T-helper 2 cell treated with Interferon-gamma antibody and Interleukin-4, amounts not matched to agents 5 μg/mL and 100 μg/mL, for 36 hours (primary cell): ENCODE results near the gene PVALB.

Experiments
- DNase-seq: peaks from one replicate; pipeline ENCODE4 v3.0.0; 2021; ENCODE audit warnings: low spot score
- H3K27ac Mint-ChIP-seq: one replicate; pipeline ENCODE4 v1.8.0; 2021; ENCODE audit warnings: mild to moderate bottlenecking, mixed read lengths
- H3K27me3 Mint-ChIP-seq: one replicate; pipeline ENCODE4 v1.8.0; 2021; ENCODE audit warnings: low read depth, mixed read lengths
- H3K36me3 Mint-ChIP-seq: one replicate; pipeline ENCODE4 v1.8.0; 2021; ENCODE audit warnings: low read depth, mixed read lengths
- H3K4me1 Mint-ChIP-seq: one replicate; pipeline ENCODE4 v1.8.0; 2021; ENCODE audit warnings: low read depth, mixed read lengths
- H3K4me3 Mint-ChIP-seq: one replicate; pipeline ENCODE4 v1.8.0; 2022; ENCODE audit warnings: mild to moderate bottlenecking, moderate library complexity, mixed read lengths
- H3K9me3 Mint-ChIP-seq: one replicate; pipeline ENCODE4 v1.8.0; 2021; ENCODE audit warnings: mixed read lengths

The PVALB gene

GRCh38 chr22:36831717-36832116 is 14.9 kb upstream of the PVALB start:
- Mint-ChIP-seq H3K9me3 (no peaks in the 10 kb centered on the region), H3K36me3 (no peaks in the 10 kb centered on the region), H3K27ac (no peak overlapping the region), H3K27me3 (peaks cover 24% of the 10 kb centered on the region), H3K4me3 (no peak overlapping the region), H3K4me1 (peaks cover 8% of the 10 kb centered on the region)
- DNase-seq = no peak

GRCh38 chr22:36831206-36831605 is 14.4 kb upstream of the PVALB start:
- Mint-ChIP-seq H3K4me3 (no peak overlapping the region), H3K9me3 (no peaks in the 10 kb centered on the region), H3K27me3 (peaks cover 24% of the 10 kb centered on the region), H3K36me3 (no peaks in the 10 kb centered on the region), H3K27ac (no peak overlapping the region), H3K4me1 (peaks cover 8% of the 10 kb centered on the region)
- no peak for DNase-seq

- H3K9me3 Mint-ChIP-seq = no peaks in the 10 kb centered on the region
- no peaks in the 10 kb centered on the region for H3K36me3 Mint-ChIP-seq
- peaks cover 8% of the 10 kb centered on the region for H3K4me1 Mint-ChIP-seq
- H3K27ac Mint-ChIP-seq = no peak overlapping the region
- no peak overlapping the region for H3K4me3 Mint-ChIP-seq
- peaks cover 24% of the 10 kb centered on the region for H3K27me3 Mint-ChIP-seq
- DNase-seq = no peak
Observed at GRCh38 chr22:36830601-36831000, 13.8 kb upstream of the PVALB start.

- Mint-ChIP-seq H3K36me3 (no peaks in the 10 kb centered on the region), H3K4me3 (no peak overlapping the region), H3K4me1 (peaks cover 8% of the 10 kb centered on the region), H3K27ac (no peak overlapping the region), H3K9me3 (no peaks in the 10 kb centered on the region), H3K27me3 (peaks cover 24% of the 10 kb centered on the region)
- no peak for DNase-seq
Observed at GRCh38 chr22:36829370-36830002, 12.7 kb upstream of the PVALB start.

GRCh38 chr22:36828815-36829214 is 12.0 kb upstream of the PVALB start:
- Mint-ChIP-seq H3K4me1 (peaks cover 8% of the 10 kb centered on the region), H3K27me3 (peaks cover 22% of the 10 kb centered on the region), H3K9me3 (no peaks in the 10 kb centered on the region), H3K36me3 (no peaks in the 10 kb centered on the region), H3K27ac (no peak overlapping the region), H3K4me3 (no peak overlapping the region)
- DNase-seq = no peak

GRCh38 chr22:36826262-36826661 is 9.4 kb upstream of the PVALB start:
- H3K9me3 Mint-ChIP-seq = no peaks in the 10 kb centered on the region
- no peaks in the 10 kb centered on the region for H3K36me3 Mint-ChIP-seq
- DNase-seq = no peak
- H3K27ac Mint-ChIP-seq = no peak overlapping the region
- H3K27me3 Mint-ChIP-seq = peaks cover 19% of the 10 kb centered on the region
- peaks cover 8% of the 10 kb centered on the region for H3K4me1 Mint-ChIP-seq
- H3K4me3 Mint-ChIP-seq = no peak overlapping the region

- DNase-seq = no peak
- H3K27ac Mint-ChIP-seq = peak overlapping the region; percentile 1
- no peaks in the 10 kb centered on the region for H3K9me3 Mint-ChIP-seq
- H3K4me1 Mint-ChIP-seq = no peaks in the 10 kb centered on the region
- H3K27me3 Mint-ChIP-seq = peaks cover 20% of the 10 kb centered on the region
- H3K36me3 Mint-ChIP-seq = no peaks in the 10 kb centered on the region
- no peak overlapping the region for H3K4me3 Mint-ChIP-seq
Observed at GRCh38 chr22:36824655-36825054, 7.8 kb upstream of the PVALB start.

- Mint-ChIP-seq H3K4me1 (no peaks in the 10 kb centered on the region), H3K9me3 (no peaks in the 10 kb centered on the region), H3K27ac (no peak overlapping the region), H3K27me3 (peaks cover 32% of the 10 kb centered on the region), H3K36me3 (no peaks in the 10 kb centered on the region), H3K4me3 (no peak overlapping the region)
- DNase-seq = no peak
Observed at GRCh38 chr22:36823186-36823839, 6.5 kb upstream of the PVALB start.

- peaks cover 1% of the 10 kb centered on the region for H3K36me3 Mint-ChIP-seq
- no peak for DNase-seq
- H3K27ac Mint-ChIP-seq = no peak overlapping the region
- H3K27me3 Mint-ChIP-seq = peaks cover 39% of the 10 kb centered on the region
- H3K9me3 Mint-ChIP-seq = no peaks in the 10 kb centered on the region
- no peaks in the 10 kb centered on the region for H3K4me1 Mint-ChIP-seq
- no peak overlapping the region for H3K4me3 Mint-ChIP-seq
Observed at GRCh38 chr22:36822581-36822980, 5.7 kb upstream of the PVALB start.

GRCh38 chr22:36819112-36819511 is 2.3 kb upstream of the PVALB start:
- Mint-ChIP-seq H3K4me3 (no peak overlapping the region), H3K4me1 (peaks cover 1% of the 10 kb centered on the region), H3K36me3 (peaks cover 1% of the 10 kb centered on the region), H3K27ac (no peak overlapping the region), H3K27me3 (peaks cover 68% of the 10 kb centered on the region), H3K9me3 (no peaks in the 10 kb centered on the region)
- no peak for DNase-seq

GRCh38 chr22:36818010-36818642 is 1.3 kb upstream of the PVALB start:
- Mint-ChIP-seq H3K36me3 (peaks cover 1% of the 10 kb centered on the region), H3K9me3 (no peaks in the 10 kb centered on the region), H3K27ac (no peak overlapping the region), H3K4me3 (no peak overlapping the region), H3K27me3 (peaks cover 72% of the 10 kb centered on the region), H3K4me1 (peaks cover 1% of the 10 kb centered on the region)
- no peak for DNase-seq

- Mint-ChIP-seq H3K27me3 (peaks cover 71% of the 10 kb centered on the region), H3K36me3 (peaks cover 1% of the 10 kb centered on the region), H3K9me3 (no peaks in the 10 kb centered on the region), H3K4me1 (peaks cover 1% of the 10 kb centered on the region), H3K4me3 (no peak overlapping the region), H3K27ac (no peak overlapping the region)
- no peak for DNase-seq
Observed at GRCh38 chr22:36817525-36817848, 652 bp upstream of the PVALB start.

- no peak overlapping the region for H3K27ac Mint-ChIP-seq
- H3K9me3 Mint-ChIP-seq = no peaks in the 10 kb centered on the region
- peaks cover 1% of the 10 kb centered on the region for H3K36me3 Mint-ChIP-seq
- no peak for DNase-seq
- no peak overlapping the region for H3K4me3 Mint-ChIP-seq
- H3K27me3 Mint-ChIP-seq = peaks cover 73% of the 10 kb centered on the region
- peaks cover 1% of the 10 kb centered on the region for H3K4me1 Mint-ChIP-seq
Observed at GRCh38 chr22:36816339-36816635, 548 bp downstream of the PVALB start.

- no peak overlapping the region for H3K27ac Mint-ChIP-seq
Observed at GRCh38 chr22:36815558-36816338, 1.1 kb downstream of the PVALB start.

More at GRCh38 chr22:36815558-36816338, 1.1 kb downstream of the PVALB start:
- Mint-ChIP-seq H3K4me3 (no peak overlapping the region), H3K36me3 (peaks cover 1% of the 10 kb centered on the region), H3K9me3 (no peaks in the 10 kb centered on the region), H3K27me3 (peaks cover 72% of the 10 kb centered on the region), H3K4me1 (peaks cover 1% of the 10 kb centered on the region)
- no peak for DNase-seq
